CD14-positive monocyte (primary cell): ENCODE data around the gene CST7. TPM values are rescaled to one million over a fixed set of nuclear protein-coding genes. Genes with fewer than 3 reads are reported as not detected.

Experiments
- DNase-seq, 3 donors: peaks; one replicate each; pipeline ENCODE4 v3.0.0-alpha.2; 2011 to 2022
- H2AFZ ChIP-seq: 2 replicates; pipeline ENCODE4 v1.6.0; 2012; ENCODE audit warnings: mild to moderate bottlenecking, low read depth, low read length, inconsistent platforms; ENCODE audit not compliant: insufficient read depth, poor library complexity, severe bottlenecking
- H3K27ac ChIP-seq, 2 donors: 1 replicate in 1 of 2; 2 replicates in 1 of 2; pipeline ENCODE4 v1.5.1; 2012 to 2013; ENCODE audit warnings: low read length in 2 of 2, control low read depth in 1 of 2, inconsistent platforms in 1 of 2, low read depth in 1 of 2, mild to moderate bottlenecking in 1 of 2
- H3K27me3 ChIP-seq, 2 donors: one replicate each; pipeline versions ENCODE4 v1.6.0 to v1.6.1; 2011 to 2013; ENCODE audit warnings: low read length in 2 of 2; ENCODE audit not compliant: control insufficient read depth in 2 of 2, insufficient read depth in 2 of 2
- H3K36me3 ChIP-seq, 2 donors: replicated peaks in 1 of 2; 1 replicate in 1 of 2; 2 replicates in 1 of 2; pipeline versions ENCODE4 v1.5.1 to v1.6.1; 2012 to 2013; ENCODE audit warnings: low read length in 2 of 2, control low read depth in 1 of 2, inconsistent platforms in 1 of 2, mild to moderate bottlenecking in 1 of 2; ENCODE audit not compliant: insufficient read depth in 2 of 2, control insufficient read depth in 1 of 2
- H3K4me1 ChIP-seq, 2 donors: 1 replicate in 1 of 2; 2 replicates in 1 of 2; pipeline versions ENCODE4 v1.5.1 to v1.6.1; 2012 to 2013; ENCODE audit warnings: low read length in 2 of 2, control low read depth in 1 of 2, inconsistent platforms in 1 of 2, mild to moderate bottlenecking in 1 of 2, moderate library complexity in 1 of 2; ENCODE audit not compliant: insufficient read depth in 2 of 2, control insufficient read depth in 1 of 2
- H3K4me2 ChIP-seq: replicated peaks from 2 replicates; pipeline ENCODE3; 2012; ENCODE audit warnings: low read length, moderate library complexity, mild to moderate bottlenecking; ENCODE audit not compliant: poor library complexity, severe bottlenecking; ENCODE audit errors: extremely low read depth
- H3K4me3 ChIP-seq, 3 experiments: fragments of 200-600 bp in 1 of 3; sonication (generic) in 1 of 3; replicated peaks in 1 of 3; 1 replicate in 2 of 3; 2 replicates in 1 of 3; pipeline ENCODE4 v1.5.1; 2011 to 2013; ENCODE audit warnings: low read length in 3 of 3, mild to moderate bottlenecking in 3 of 3, control low read depth in 2 of 3, low read depth in 2 of 3, inconsistent platforms in 1 of 3, moderate library complexity in 1 of 3
- H3K79me2 ChIP-seq: 2 replicates; pipeline ENCODE4 v1.6.0; 2012; ENCODE audit warnings: mild to moderate bottlenecking, control low read depth, inconsistent platforms, low read length, moderate library complexity; ENCODE audit not compliant: insufficient read depth
- H3K9ac ChIP-seq: 2 replicates; pipeline ENCODE4 v1.6.0; 2017; ENCODE audit warnings: low read length, mild to moderate bottlenecking; ENCODE audit not compliant: insufficient read depth, poor library complexity, severe bottlenecking
- H3K9me3 ChIP-seq, 2 donors: replicated peaks in 1 of 2; 1 replicate in 1 of 2; 2 replicates in 1 of 2; pipeline versions ENCODE4 v1.5.1 to v1.6.1; 2012 to 2013; ENCODE audit warnings: low read length in 2 of 2, control low read depth in 1 of 2; ENCODE audit not compliant: control insufficient read depth in 1 of 2, insufficient read depth in 1 of 2
- H4K20me1 ChIP-seq: 2 replicates; pipeline ENCODE4 v1.6.0; 2012; ENCODE audit warnings: mild to moderate bottlenecking, low read length, control low read depth, moderate library complexity; ENCODE audit not compliant: insufficient read depth
- H3K27ac Mint-ChIP-seq, 7 donors: one replicate each; pipeline ENCODE4 v1.8.0; 2020; ENCODE audit warnings: mild to moderate bottlenecking in 7 of 7, mixed read lengths in 7 of 7, moderate library complexity in 6 of 7, inconsistent platforms in 2 of 7
- H3K27me3 Mint-ChIP-seq, 3 donors: one replicate each; pipeline ENCODE4 v1.8.0; 2021 to 2022; ENCODE audit warnings: low read depth in 3 of 3, mild to moderate bottlenecking in 3 of 3, mixed read lengths in 3 of 3, moderate library complexity in 3 of 3, inconsistent platforms in 1 of 3
- H3K36me3 Mint-ChIP-seq, 2 donors: one replicate each; pipeline ENCODE4 v1.8.0; 2020; ENCODE audit warnings: mixed read lengths in 2 of 2, inconsistent platforms in 1 of 2, mild to moderate bottlenecking in 1 of 2
- H3K4me1 Mint-ChIP-seq: one replicate; pipeline ENCODE4 v1.8.0; 2020; ENCODE audit warnings: mild to moderate bottlenecking, mixed read lengths
- H3K4me3 Mint-ChIP-seq, 2 donors: one replicate each; pipeline ENCODE4 v1.8.0; 2020; ENCODE audit warnings: mild to moderate bottlenecking in 2 of 2, mixed read lengths in 2 of 2, moderate library complexity in 1 of 2
- H3K9me3 Mint-ChIP-seq, 7 donors: one replicate each; pipeline ENCODE4 v1.8.0; 2020 to 2022; ENCODE audit warnings: mixed read lengths in 7 of 7, mild to moderate bottlenecking in 6 of 7, moderate library complexity in 6 of 7, inconsistent platforms in 2 of 7
- CTCF ChIP-seq: fragments of 200-600 bp; IDR thresholded peaks from one replicate; pipeline ENCODE4 v1.8.0; 2022; ENCODE audit warnings: antibody characterized with exemption, mild to moderate bottlenecking
- WGBS: methylation state at CpG from one replicate; pipeline ENCODE4 v1.1.5; 2013; ENCODE audit warnings: missing lambda C conversion rate; ENCODE audit not compliant: insufficient coverage; 5-methylcytosine and 5-hydroxymethylcytosine counted together
- intact Hi-C, 2 donors: fragments of 100-400 bp; cut with micrococcal nuclease; formaldehyde crosslinking; loops; one replicate each; pipeline versions ENCODE4 v1.15.0 to v1.15.1; 2023
- polyA plus RNA-seq, 3 donors: library from polyadenylated mRNA; depleted of rRNA in 1 of 3; unstranded in 2 of 3; stranded (reverse) in 1 of 3; fragments of 300-500 nt in 2 of 3; fragments of >200 nt in 1 of 3; fragmentation: Illumina TruSeq in 2 of 3; gene quantifications; 1 replicate in 2 of 3; 2 replicates in 1 of 3; pipeline ENCODE4 v1.2.3, GENCODE V29; 2012 to 2021

Gene CST7
- polyA plus RNA-seq, 3 donors = 1.2 to 3.2 (median 1.8) TPM

- Histone ChIP-seq H3K36me3 (peaks cover 80 to 90% of the 10 kb centered on the region in 2 donors), H4K20me1 (no peaks in the 10 kb centered on the region), H3K4me1 (peaks cover 30 to 36% of the 10 kb centered on the region in 2 donors), H3K79me2 (no peaks in the 10 kb centered on the region), H2AFZ (no peak overlapping the region), H3K27me3 (no peaks in the 10 kb centered on the region), H3K9ac (no peak overlapping the region), H3K4me2 (no peak overlapping the region), H3K9me3 (no peaks in the 10 kb centered on the region), H3K4me3 (no peak overlapping the region), H3K27ac (peak overlapping the region in 1 of 2 donors; percentile 14)
- Mint-ChIP-seq H3K36me3 (peaks cover 79 to 93% of the 10 kb centered on the region in 2 donors), H3K4me1 (peaks cover 28% of the 10 kb centered on the region), H3K9me3 (no peaks in the 10 kb centered on the region), H3K27ac (peak overlapping the region in 2 of 7 donors; percentile 65 to 69), H3K4me3 (no peak overlapping the region), H3K27me3 (peaks cover 0 to 6% (median 0%) of the 10 kb centered on the region in 3 donors)
- intact Hi-C loops = no loop called here
- 90% methylated on average over 3 of the region's 5 CpGs for WGBS
- no peak for DNase-seq
- no peak for TF ChIP-seq CTCF
Measured at GRCh38 chr20:24968278-24968800, 19.3 kb downstream of the CST7 start.

GRCh38 chr20:24969186-24970029, 20.3 kb downstream of the CST7 start:
- intact Hi-C loops = no loop called here
- Mint-ChIP-seq H3K4me3 (no peak overlapping the region), H3K27ac (peak overlapping the region in 6 of 7 donors; percentile 19 to 84 (median 74)), H3K9me3 (no peaks in the 10 kb centered on the region), H3K4me1 (peaks cover 28% of the 10 kb centered on the region), H3K27me3 (peaks cover 0 to 6% (median 0%) of the 10 kb centered on the region in 3 donors), H3K36me3 (peaks cover 77 to 88% of the 10 kb centered on the region in 2 donors)
- Histone ChIP-seq H3K27me3 (no peaks in the 10 kb centered on the region), H3K9ac (no peak overlapping the region), H4K20me1 (no peaks in the 10 kb centered on the region), H3K4me1 (peaks cover 30 to 36% of the 10 kb centered on the region in 2 donors), H3K36me3 (peaks cover 74 to 88% of the 10 kb centered on the region in 2 donors), H3K27ac (peak overlapping the region in 1 of 2 donors; percentile 78), H3K9me3 (no peaks in the 10 kb centered on the region), H3K4me2 (no peak overlapping the region), H3K79me2 (peaks cover 6% of the 10 kb centered on the region), H2AFZ (no peak overlapping the region), H3K4me3 (no peak overlapping the region)
- 94% methylated on average over 13 of the region's 19 CpGs for WGBS
- TF ChIP-seq CTCF = no peak
- no peak for DNase-seq
